Measurements from ENCODE around the gene ABCF2. TPM values are rescaled to one million over a fixed set of nuclear protein-coding genes. Genes with fewer than 3 reads are reported as not detected.

The ABCF2 gene
- total RNA-seq, 1 experiment from 2014 or later, result 63.7 TPM

- no peaks in the 10 kb centered on the region for H3K4me1 ChIP-seq (ENCODE audit: control insufficient read depth in 1 of 2, insufficient read depth in 2 of 2, low read length in 2 of 2)
- H3K27ac ChIP-seq (ENCODE audit: low read depth, low read length), result no peak overlapping the region
- no peak overlapping the region for H3K4me3 ChIP-seq (replicated peaks in 1 of 2; ENCODE audit: low read depth in 1 of 2, low read length in 2 of 2)
- H3K36me3 ChIP-seq (ENCODE audit: control insufficient read depth in 1 of 2, insufficient read depth in 2 of 2, low read length in 2 of 2), result no peaks in the 10 kb centered on the region
- CTCF ChIA-PET, result no interaction called here
- H2AFZ ChIP-seq (ENCODE audit: low read depth, low read length, poor library complexity, severe bottlenecking), result no peak overlapping the region
- no peak for DNase-seq (ENCODE audit: low read depth, low spot score)
- no peaks in the 10 kb centered on the region for H3K9me2 ChIP-seq (ENCODE audit: insufficient read depth)
- no peak for ATAC-seq
- no TSS peak for BruUV-seq (replicated peaks)
- no peaks in the 10 kb centered on the region for H3K9me3 ChIP-seq (ENCODE audit: control insufficient read depth in 1 of 2, insufficient read depth in 1 of 2, low read depth in 1 of 2, low read length in 2 of 2)
- no peak overlapping the region for H3K4me2 ChIP-seq (ENCODE audit: low read length)
- RAD21 ChIA-PET (ENCODE audit: low non-redundant PET in 1 of 2, low total read pairs in 2 of 2, uncharacterized antibody in 2 of 2, unreplicated experiment in 2 of 2), result no interaction called here
- H3K27me3 ChIP-seq (ENCODE audit: insufficient read depth, low read length), result no peaks in the 10 kb centered on the region
- no peak overlapping the region for H3K9ac ChIP-seq (ENCODE audit: low read length)
- no peaks in the 10 kb centered on the region for H4K20me1 ChIP-seq (ENCODE audit: insufficient read depth)
- TF ChIP-seq ATF3 (IDR thresholded peaks at IDR 0.05) (no peak), SIN3A (IDR thresholded peaks at IDR 0.05; ENCODE audit: low read depth) (no peak), REST (IDR thresholded peaks at IDR 0.05; ENCODE audit: low read depth) (no peak), FOSL1 (IDR thresholded peaks at IDR 0.05; ENCODE audit: low read depth) (no peak), EZH2 (IDR thresholded peaks at IDR 0.05) (no peak), ZBTB33 (IDR thresholded peaks at IDR 0.05; ENCODE audit: extremely low read depth, insufficient replicate concordance, low read length) (no peak), EZH2phosphoT487 (IDR thresholded peaks at IDR 0.05; ENCODE audit: borderline replicate concordance) (no peak), ZNF274 (IDR thresholded peaks at IDR 0.05; ENCODE audit: low read depth, low read length) (no peak), CEBPB (IDR thresholded peaks at IDR 0.05; ENCODE audit: low read depth) (no peak), POLR2A (IDR thresholded peaks at IDR 0.05; ENCODE audit: borderline replicate concordance, extremely low read depth, insufficient read depth, insufficient read length) (no peak), EGR1 (IDR thresholded peaks at IDR 0.05; ENCODE audit: low read depth) (no peak)
- H3K79me2 ChIP-seq (ENCODE audit: insufficient read depth, low read length), result no peaks in the 10 kb centered on the region
- intact Hi-C loops (cut with micrococcal nuclease), result no loop called here
- POLR2A ChIA-PET, result no interaction called here
These were observed 41.0 kb downstream of the ABCF2 start for GRCh38 chr7:151185762-151186639.
